Spleen (tissue), 7 donors: Measurements from ENCODE around the gene TAAR8.

Experiments used
- CTCF ChIP-seq, 11 experiments: fragments of 200-600 bp in 7 of 11; fragments of 450-650 bp in 4 of 11; sonication (generic) in 4 of 11; IDR thresholded peaks in 8 of 11; conservative IDR thresholded peaks in 3 of 11; 1 replicate in 7 of 11; 2 replicates in 4 of 11; pipeline versions ENCODE4 v1.4.0 to v1.8.0; 2016 to 2021; ENCODE audit warnings: antibody characterized with exemption in 11 of 11, inconsistent platforms in 4 of 11, mild to moderate bottlenecking in 1 of 11
- POLR2AphosphoS5 ChIP-seq, 3 donors: sonication (generic); formaldehyde crosslinking; IDR thresholded peaks; one replicate each; pipeline ENCODE4 v1.5.1; 2017; ENCODE audit warnings: antibody characterized with exemption in 3 of 3
- donor health status: DM: no; HTN: no; CAD: no; lungs with moderate emphysema.
- donor health status: DM: no; HTN: no; CAD: no.
- donor health status: DM: no; HTN: no; CAD: no.

GRCh38 chr6:132592855-132593254, 40.4 kb downstream of the TAAR8 start:
- TF ChIP-seq POLR2AphosphoS5 (IDR thresholded peaks at IDR 0.05) (no peak), CTCF (IDR thresholded peaks at IDR 0.05 in 8 of 11, conservative IDR thresholded peaks at IDR 0.05 in 3 of 11) (no peak)
